Midbrain (tissue), 1 donor: ENCODE measurements around the gene LAD1.
A peak's percentile ranks its signal among the peaks of the same experiment; 100 is the strongest.

Experiments
- DNase-seq: peaks from one replicate; lab custom pipeline; 2025; lab: John Stamatoyannopoulos, UW

Gene LAD1

GRCh38 chr1:201419256-201419655 is 20.1 kb upstream of the LAD1 start:
- no peak for DNase-seq

- DNase-seq, result no peak
Measured at GRCh38 chr1:201418461-201418860, 19.3 kb upstream of the LAD1 start.

GRCh38 chr1:201414051-201414738 is 15.1 kb upstream of the LAD1 start:
- no peak for DNase-seq

GRCh38 chr1:201411292-201411691 is 12.2 kb upstream of the LAD1 start:
- DNase-seq, result no peak

- DNase-seq, result no peak
Measured at GRCh38 chr1:201409440-201409839, 10.3 kb upstream of the LAD1 start.

GRCh38 chr1:201408834-201409200 is 9.7 kb upstream of the LAD1 start:
- DNase-seq, result no peak

- peak; percentile 46 for DNase-seq
Measured at GRCh38 chr1:201408176-201408833, 9.2 kb upstream of the LAD1 start.

GRCh38 chr1:201406831-201407406 is 7.8 kb upstream of the LAD1 start:
- no peak for DNase-seq

- no peak for DNase-seq
Measured at GRCh38 chr1:201405484-201405831, 6.3 kb upstream of the LAD1 start.

- no peak for DNase-seq
Measured at GRCh38 chr1:201404722-201405483, 5.8 kb upstream of the LAD1 start.

- no peak for DNase-seq
Measured at GRCh38 chr1:201404055-201404454, 4.9 kb upstream of the LAD1 start.

- DNase-seq, result no peak
Measured at GRCh38 chr1:201403359-201403758, 4.2 kb upstream of the LAD1 start.

GRCh38 chr1:201401700-201402099 is 2.6 kb upstream of the LAD1 start:
- no peak for DNase-seq

GRCh38 chr1:201400852-201401230 is 1.7 kb upstream of the LAD1 start:
- no peak for DNase-seq

- DNase-seq, result no peak
Measured at GRCh38 chr1:201400212-201400851, 1.2 kb upstream of the LAD1 start.

- DNase-seq, result no peak
Measured at GRCh38 chr1:201399352-201400126, 415 bp upstream of the LAD1 start.

- DNase-seq, result no peak
Measured at GRCh38 chr1:201397675-201398074, 1.4 kb downstream of the LAD1 start.

- DNase-seq, result no peak
Measured at GRCh38 chr1:201396861-201397464, 2.2 kb downstream of the LAD1 start.

GRCh38 chr1:201395936-201396335 is 3.2 kb downstream of the LAD1 start:
- no peak for DNase-seq

GRCh38 chr1:201394591-201394990 is 4.5 kb downstream of the LAD1 start:
- no peak for DNase-seq

GRCh38 chr1:201393076-201393475 is 6.0 kb downstream of the LAD1 start:
- no peak for DNase-seq
